ENCODE data around the gene SMYD2.

The SMYD2 gene

DNA sequence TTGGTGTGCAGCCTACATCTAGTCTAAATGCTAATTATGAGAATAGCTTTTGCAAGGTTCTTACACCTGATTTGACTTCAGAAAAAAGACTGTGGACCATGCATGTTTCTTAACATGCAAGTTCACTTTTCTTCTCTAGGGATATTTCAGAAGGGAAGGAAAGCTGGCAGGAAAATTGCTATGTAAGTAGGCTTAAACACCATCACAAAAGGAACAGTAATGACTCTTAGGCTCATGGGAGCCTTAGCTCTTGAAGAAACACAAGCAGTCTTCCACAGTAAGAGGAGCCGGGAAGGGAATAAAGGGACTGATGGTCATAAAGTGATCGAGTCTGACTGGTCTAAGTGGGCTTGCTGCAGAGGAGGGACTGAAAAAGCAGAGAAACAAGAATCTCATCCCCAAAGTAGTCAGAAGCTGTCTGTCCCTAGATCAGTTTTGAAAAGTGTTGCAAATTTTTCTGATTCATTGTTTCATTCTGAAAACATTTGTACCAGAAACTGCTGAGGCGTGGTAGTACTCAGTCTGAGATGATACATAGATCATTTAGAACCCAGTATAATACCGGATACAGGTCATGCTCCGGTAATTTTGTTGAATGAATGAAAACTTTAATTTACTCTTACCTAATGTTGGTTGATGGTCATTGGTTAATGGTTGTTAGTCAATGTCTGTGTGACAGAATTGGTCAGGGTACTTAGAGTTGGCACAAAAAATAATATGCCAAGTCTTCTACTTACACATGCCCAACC, 40.9 kb downstream of the SMYD2 start:
- no peaks in the 10 kb centered on the region for H3K27me3 Mint-ChIP-seq
- no peak overlapping the region for H3K4me3 Mint-ChIP-seq
- H3K27ac Mint-ChIP-seq, result no peak overlapping the region
- DNase-seq (ENCODE audit: low spot score in 2 of 2) (no peak), ATAC-seq (ENCODE audit: low read depth) (no peak)
- peaks cover 9% of the 10 kb centered on the region for H3K4me1 Mint-ChIP-seq
- no peaks in the 10 kb centered on the region for H3K9me3 Mint-ChIP-seq
- peaks cover 15% of the 10 kb centered on the region for H3K36me3 Mint-ChIP-seq

DNA sequence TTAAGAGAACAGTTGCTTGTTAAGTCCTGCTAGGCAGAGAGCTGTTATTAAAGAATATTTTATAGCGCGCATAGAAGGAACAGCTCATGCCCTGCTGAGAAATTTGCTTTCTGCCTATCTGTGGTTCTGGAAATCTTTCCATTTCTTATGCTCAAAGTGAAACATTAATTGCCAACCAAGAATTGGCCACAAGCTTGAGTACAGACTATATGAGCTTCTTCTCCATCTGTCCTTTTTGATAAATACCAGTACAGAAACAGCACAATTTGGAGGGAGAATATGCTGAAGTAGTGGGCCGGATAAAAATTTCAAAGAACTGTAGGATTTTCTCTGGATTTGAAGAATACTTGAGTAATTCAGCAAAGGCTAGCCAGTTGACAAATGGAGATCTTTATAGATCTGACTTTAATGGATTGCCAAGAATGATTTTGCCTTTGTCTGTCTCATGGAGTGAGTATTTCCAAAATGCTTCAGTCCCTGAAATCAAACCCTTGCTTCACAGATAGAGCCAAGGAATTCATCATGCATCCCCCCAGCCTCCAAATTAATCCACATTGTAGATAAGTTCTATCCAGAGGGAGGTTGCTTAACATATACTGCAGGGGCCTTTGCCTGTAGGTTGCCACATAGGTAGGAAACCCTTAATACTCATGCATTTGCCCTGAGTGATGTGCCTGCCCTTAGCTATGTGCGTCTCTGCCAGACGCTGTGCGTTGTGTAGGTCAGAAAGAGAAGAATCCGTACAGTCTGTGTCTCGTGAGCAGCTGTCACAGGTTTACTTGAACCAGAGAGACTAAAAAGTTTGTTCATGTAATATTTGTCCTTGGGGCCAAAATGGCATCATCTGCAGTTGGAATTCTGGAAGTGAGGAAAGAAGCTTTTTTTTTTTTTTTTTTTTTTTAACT, 44.2 kb downstream of the SMYD2 start:
- DNase-seq (ENCODE audit: low spot score in 2 of 2), result no peak
- Mint-ChIP-seq H3K4me3 (no peak overlapping the region), H3K4me1 (peaks cover 9% of the 10 kb centered on the region), H3K36me3 (peaks cover 4% of the 10 kb centered on the region), H3K27me3 (no peaks in the 10 kb centered on the region), H3K9me3 (no peaks in the 10 kb centered on the region), H3K27ac (peak overlapping the region; percentile 31)
- no peak for ATAC-seq (ENCODE audit: low read depth)

DNA sequence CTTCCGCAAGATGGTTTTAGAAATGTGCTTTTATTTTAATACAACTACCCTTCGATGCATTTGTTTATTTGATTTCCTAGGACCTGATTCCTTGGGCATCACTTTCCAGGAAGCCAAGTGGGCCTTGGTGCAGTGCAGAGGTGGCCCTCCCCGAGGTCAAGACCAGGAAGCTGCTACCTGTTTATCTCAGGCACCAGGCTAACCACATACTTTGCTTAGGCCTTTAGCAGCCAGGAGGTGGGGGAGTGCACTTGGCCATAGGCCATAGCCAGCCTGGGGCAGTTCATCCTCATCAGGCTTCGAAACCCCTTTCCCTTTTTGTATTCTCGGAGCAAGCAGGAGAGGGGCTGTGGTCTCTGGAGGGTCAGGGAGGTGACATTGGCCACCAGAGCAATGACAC, 45.4 kb downstream of the SMYD2 start:
- Mint-ChIP-seq H3K36me3 (peaks cover 7% of the 10 kb centered on the region), H3K4me1 (peaks cover 8% of the 10 kb centered on the region), H3K27ac (no peak overlapping the region), H3K27me3 (no peaks in the 10 kb centered on the region), H3K9me3 (no peaks in the 10 kb centered on the region), H3K4me3 (no peak overlapping the region)
- no peak for DNase-seq (ENCODE audit: low spot score in 2 of 2)
- ATAC-seq (ENCODE audit: low read depth), result no peak

DNA sequence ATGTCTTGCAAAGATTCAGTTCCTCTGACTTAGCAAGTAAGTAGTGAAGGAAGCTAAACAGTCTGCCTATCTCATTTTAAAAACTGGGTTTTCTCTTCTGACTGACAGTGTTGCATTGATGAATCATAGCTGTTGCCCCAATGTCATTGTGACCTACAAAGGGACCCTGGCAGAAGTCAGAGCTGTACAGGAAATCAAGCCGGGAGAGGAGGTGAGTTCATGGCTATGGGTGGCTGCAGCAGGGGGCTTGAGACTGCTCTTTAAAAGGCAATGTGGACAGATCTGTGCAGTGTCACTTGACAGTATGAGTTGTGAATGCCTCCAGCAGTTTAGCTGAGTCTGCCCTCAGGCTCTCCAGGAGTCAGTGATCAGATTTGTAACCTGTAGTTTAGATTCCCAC, 46.6 kb downstream of the SMYD2 start:
- ATAC-seq (ENCODE audit: low read depth), result no peak
- Mint-ChIP-seq H3K36me3 (peaks cover 7% of the 10 kb centered on the region), H3K9me3 (no peaks in the 10 kb centered on the region), H3K27ac (no peak overlapping the region), H3K4me1 (peaks cover 2% of the 10 kb centered on the region), H3K4me3 (no peak overlapping the region), H3K27me3 (no peaks in the 10 kb centered on the region)
- no peak for DNase-seq (ENCODE audit: low spot score in 2 of 2)

DNA sequence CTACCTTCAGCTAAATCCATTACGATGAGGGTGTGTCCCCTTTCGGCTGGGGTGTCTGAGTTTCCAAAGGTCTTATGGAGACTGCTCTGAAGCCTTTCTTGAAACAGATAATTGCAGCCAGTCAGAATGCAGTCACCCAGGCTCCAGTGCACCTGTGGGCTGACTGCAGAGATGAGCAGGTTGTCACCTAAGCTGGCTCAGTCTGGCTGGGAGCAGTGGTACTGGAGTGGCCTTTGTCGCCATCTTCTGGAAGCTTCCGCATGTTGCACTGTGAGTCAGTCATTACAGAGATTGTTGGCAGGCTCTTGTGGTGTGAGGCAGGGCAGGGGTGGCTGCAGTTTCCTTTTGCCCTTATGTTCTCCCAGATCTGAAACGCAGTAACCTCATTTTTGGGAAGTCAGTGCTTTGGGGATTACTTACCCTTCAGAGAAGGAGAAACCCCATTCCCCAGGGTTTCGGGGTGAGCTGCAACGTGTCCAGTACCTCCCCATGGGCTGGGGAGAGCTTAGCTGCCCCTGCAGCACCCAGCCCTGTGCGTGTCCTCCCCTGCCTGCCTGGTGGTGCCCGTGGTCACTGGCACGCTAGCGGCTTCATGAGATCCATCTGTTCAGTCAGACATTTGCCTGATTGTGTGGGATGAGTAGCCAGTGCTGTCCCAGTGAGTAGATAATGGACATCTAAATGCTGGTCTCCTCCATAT, 48.0 kb downstream of the SMYD2 start:
- ATAC-seq (ENCODE audit: low read depth) (peak; percentile 93), DNase-seq (ENCODE audit: low spot score in 2 of 2) (peak; percentile 63 to 70)
- no peak overlapping the region for H3K4me3 Mint-ChIP-seq
- peaks cover 7% of the 10 kb centered on the region for H3K36me3 Mint-ChIP-seq
- no peak overlapping the region for H3K27ac Mint-ChIP-seq
- no peaks in the 10 kb centered on the region for H3K9me3 Mint-ChIP-seq
- H3K27me3 Mint-ChIP-seq, result no peaks in the 10 kb centered on the region
- peaks cover 2% of the 10 kb centered on the region for H3K4me1 Mint-ChIP-seq

DNA sequence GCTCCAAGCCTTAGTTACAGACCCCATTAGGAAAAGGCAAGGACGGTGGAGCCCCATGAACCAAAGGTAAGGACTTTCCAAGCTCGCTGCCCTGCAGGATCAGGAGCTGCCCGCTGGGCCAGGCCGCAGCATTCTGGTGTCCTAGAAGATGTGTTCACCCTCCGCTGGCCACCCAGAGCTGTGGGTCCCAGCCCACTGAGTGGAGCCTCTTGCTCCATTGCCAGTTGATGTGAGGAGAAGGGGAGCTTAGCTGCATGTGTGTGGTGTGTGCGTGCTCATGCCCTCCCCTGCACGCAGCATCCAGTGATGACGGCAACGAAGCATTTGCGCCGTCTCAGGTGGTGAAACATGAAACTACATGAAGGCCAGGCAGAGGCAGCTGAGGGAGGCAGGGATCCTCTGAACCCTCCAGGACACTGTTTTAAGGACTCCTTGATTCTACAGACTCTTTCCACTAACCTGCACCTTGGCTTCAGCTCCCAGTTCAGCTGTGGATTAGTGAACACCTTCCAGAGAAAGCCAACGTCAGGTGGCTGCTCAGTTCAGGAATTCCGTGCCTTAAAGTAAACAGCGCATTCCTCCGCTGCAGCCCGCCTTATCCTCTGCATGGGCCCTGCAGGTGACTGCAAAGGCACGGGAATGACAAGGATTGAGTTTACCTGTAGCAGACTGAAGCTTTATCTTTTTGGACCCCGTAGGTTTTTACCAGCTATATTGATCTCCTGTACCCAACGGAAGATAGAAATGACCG, 48.7 kb downstream of the SMYD2 start:
- ATAC-seq (ENCODE audit: low read depth), result no peak
- peaks cover 10% of the 10 kb centered on the region for H3K36me3 Mint-ChIP-seq
- H3K27me3 Mint-ChIP-seq, result no peaks in the 10 kb centered on the region
- no peak overlapping the region for H3K27ac Mint-ChIP-seq
- peaks cover 2% of the 10 kb centered on the region for H3K4me1 Mint-ChIP-seq
- H3K4me3 Mint-ChIP-seq, result no peak overlapping the region
- H3K9me3 Mint-ChIP-seq, result no peaks in the 10 kb centered on the region
- no peak for DNase-seq (ENCODE audit: low spot score in 2 of 2)

DNA sequence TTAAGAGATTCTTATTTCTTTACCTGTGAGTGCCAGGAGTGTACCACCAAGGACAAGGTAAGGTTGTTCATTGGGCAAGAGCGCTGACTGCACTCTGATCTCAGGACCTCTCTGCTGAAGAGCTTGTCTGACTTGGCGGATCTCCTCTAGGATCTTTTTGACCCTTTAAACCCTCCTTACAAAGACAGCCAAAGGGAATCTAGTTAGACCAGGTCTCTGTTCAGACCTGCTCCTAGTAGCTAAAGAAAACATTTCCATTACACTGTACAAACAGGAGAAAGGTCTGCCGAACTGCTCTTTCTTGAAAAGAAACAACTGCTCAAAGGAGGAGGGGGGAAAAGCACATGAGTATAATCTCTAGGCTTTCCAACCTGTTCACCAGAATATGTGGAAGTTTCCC, 49.3 kb downstream of the SMYD2 start:
- Mint-ChIP-seq H3K27me3 (no peaks in the 10 kb centered on the region), H3K36me3 (peaks cover 9% of the 10 kb centered on the region), H3K4me3 (no peak overlapping the region), H3K4me1 (peaks cover 2% of the 10 kb centered on the region), H3K27ac (no peak overlapping the region), H3K9me3 (no peaks in the 10 kb centered on the region)
- ATAC-seq (ENCODE audit: low read depth), result no peak
- DNase-seq (ENCODE audit: low spot score in 2 of 2), result no peak

DNA sequence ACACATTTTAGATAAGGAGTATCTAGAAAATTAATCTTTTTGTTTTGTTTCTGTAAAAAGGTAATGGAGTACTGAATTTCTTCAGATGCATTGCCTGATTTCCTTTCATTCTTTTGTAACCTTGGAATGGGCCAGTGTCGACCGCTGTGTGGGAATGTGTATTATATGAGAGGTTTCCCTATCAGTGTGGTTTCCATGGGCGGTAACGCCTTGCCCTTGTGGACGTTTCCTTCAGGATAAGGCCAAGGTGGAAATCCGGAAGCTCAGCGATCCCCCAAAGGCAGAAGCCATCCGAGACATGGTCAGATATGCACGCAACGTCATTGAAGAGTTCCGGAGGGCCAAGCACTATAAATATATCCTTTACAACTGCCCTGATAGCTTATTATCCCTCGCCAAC, 49.8 kb downstream of the SMYD2 start:
- H3K36me3 Mint-ChIP-seq, result peaks cover 6% of the 10 kb centered on the region
- H3K27ac Mint-ChIP-seq, result no peak overlapping the region
- H3K9me3 Mint-ChIP-seq, result no peaks in the 10 kb centered on the region
- ATAC-seq (ENCODE audit: low read depth), result no peak
- peaks cover 2% of the 10 kb centered on the region for H3K4me1 Mint-ChIP-seq
- H3K27me3 Mint-ChIP-seq, result no peaks in the 10 kb centered on the region
- no peak for DNase-seq (ENCODE audit: low spot score in 2 of 2)
- H3K4me3 Mint-ChIP-seq, result no peak overlapping the region

DNA sequence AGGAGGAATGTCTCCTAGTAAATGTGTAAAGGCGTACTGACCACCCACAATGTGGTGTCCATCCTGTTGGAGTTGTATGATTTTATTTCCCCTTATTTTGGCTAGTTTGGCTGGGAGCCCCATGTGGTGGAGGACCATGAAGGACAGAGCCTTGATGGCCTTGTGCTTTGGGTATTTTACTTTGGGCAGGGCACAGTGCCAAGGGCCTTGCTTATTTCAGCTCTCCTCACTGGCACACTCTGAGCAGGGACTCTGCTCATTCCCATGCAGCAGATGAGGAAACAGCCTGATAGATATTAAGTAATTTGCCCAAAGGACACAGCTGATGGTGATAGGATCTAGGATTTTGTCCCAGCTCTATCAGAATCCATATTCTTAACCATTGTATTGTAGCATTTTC, 50.2 kb downstream of the SMYD2 start:
- ATAC-seq (ENCODE audit: low read depth) (no peak), DNase-seq (ENCODE audit: low spot score in 2 of 2) (no peak)
- Mint-ChIP-seq H3K4me3 (no peak overlapping the region), H3K4me1 (peaks cover 2% of the 10 kb centered on the region), H3K36me3 (peaks cover 6% of the 10 kb centered on the region), H3K27ac (no peak overlapping the region), H3K9me3 (no peaks in the 10 kb centered on the region), H3K27me3 (no peaks in the 10 kb centered on the region)

DNA sequence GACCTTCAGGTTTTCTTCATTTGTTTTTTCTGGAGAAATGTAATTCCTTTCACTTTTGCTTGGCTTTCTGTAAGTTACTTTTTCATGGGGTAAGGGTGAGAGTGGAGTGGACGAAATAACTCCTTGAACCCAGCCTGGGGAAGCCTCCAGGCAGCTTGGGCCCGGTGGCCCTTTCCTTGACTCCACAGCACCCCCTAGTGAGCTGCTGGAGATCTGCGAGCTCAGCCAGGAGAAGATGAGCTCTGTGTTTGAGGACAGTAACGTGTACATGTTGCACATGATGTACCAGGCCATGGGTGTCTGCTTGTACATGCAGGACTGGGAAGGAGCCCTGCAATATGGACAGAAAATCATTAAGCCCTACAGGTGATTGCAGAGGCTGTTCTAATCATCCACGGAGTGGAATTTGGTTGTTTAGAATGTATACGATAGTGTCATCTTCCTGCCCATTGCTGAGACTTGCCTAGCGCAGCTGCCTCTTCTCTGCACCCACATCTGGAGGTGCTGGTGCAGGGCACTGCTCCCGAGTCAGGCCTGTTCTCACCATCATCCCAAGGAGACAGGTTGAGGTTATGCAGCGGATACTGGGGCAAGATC, 51.0 kb downstream of the SMYD2 start:
- DNase-seq (ENCODE audit: low spot score in 2 of 2) (peak; percentile 28 to 54), ATAC-seq (ENCODE audit: low read depth) (no peak)
- H3K36me3 Mint-ChIP-seq, result peaks cover 9% of the 10 kb centered on the region
- H3K27me3 Mint-ChIP-seq, result no peaks in the 10 kb centered on the region
- no peak overlapping the region for H3K4me3 Mint-ChIP-seq
- H3K9me3 Mint-ChIP-seq, result no peaks in the 10 kb centered on the region
- H3K4me1 Mint-ChIP-seq, result no peaks in the 10 kb centered on the region
- H3K27ac Mint-ChIP-seq, result no peak overlapping the region

DNA sequence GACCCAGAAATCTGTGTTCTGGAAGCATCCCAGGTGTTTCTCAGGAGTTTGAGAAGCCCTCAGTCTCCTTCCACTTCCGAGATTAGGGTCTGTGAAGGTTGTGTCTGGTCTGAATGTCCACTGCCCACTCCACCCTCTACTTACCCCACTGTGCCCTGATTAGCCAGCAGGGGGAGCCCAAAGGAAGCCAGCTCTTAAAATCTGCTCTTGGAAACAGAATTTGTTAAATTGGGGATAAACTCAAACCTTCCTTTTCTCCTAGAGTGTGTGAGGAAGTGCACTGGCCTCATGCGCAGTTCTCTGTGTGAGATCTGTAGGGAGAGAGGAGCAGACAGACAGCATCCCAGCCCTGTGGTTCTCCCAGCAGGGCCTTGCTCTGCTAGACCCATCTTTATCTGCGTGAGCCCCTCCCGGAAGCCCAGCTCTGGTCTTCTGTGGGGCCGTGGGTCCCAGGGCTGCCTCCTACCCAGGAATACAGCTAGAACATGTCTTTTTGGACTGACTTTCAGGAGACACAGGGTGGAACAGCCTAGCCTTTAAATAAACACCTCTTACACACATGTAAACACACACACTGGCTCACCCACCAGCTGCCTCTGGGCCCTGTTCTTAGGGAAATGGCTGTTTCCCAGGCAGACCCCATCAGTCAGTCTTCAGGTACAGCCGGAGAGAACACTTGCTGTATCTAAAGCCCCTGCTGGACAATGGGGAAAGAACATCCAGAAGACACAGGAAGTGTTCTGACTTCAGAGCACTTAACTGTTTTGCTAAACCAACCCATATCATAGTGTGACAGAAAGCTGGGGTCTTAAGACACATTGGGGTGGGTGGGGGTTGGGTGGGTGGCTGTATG, 52.2 kb downstream of the SMYD2 start:
- Mint-ChIP-seq H3K36me3 (peaks cover 18% of the 10 kb centered on the region), H3K27ac (no peak overlapping the region), H3K9me3 (no peaks in the 10 kb centered on the region), H3K27me3 (no peaks in the 10 kb centered on the region), H3K4me3 (no peak overlapping the region), H3K4me1 (no peaks in the 10 kb centered on the region)
- peak in 1 of 2 donors; percentile 7 for DNase-seq (ENCODE audit: low spot score in 2 of 2)
- no peak for ATAC-seq (ENCODE audit: low read depth)

DNA sequence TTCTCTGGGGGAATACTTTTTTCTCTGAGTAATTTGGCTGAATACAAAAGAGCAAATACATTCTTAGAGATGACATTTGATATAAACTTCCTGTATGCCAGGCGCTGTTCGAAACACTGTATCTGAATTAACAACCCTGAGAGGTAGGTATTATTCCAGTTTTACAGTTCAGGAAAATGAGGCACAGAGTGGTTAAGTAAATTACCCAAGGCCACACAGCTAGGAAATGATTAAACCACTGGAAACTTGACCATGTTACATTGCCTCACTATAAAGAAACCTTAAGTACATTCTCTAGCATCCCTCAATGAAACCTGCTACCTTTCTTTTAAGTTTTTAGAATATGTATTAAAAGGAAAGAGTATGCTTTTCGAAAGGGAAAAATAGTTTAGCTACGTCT, 54.6 kb downstream of the SMYD2 start:
- H3K27me3 Mint-ChIP-seq, result no peaks in the 10 kb centered on the region
- peaks cover 21% of the 10 kb centered on the region for H3K36me3 Mint-ChIP-seq
- no peaks in the 10 kb centered on the region for H3K4me1 Mint-ChIP-seq
- H3K4me3 Mint-ChIP-seq, result no peak overlapping the region
- H3K9me3 Mint-ChIP-seq, result no peaks in the 10 kb centered on the region
- DNase-seq (ENCODE audit: low spot score in 2 of 2) (no peak), ATAC-seq (ENCODE audit: low read depth) (no peak)
- no peak overlapping the region for H3K27ac Mint-ChIP-seq

DNA sequence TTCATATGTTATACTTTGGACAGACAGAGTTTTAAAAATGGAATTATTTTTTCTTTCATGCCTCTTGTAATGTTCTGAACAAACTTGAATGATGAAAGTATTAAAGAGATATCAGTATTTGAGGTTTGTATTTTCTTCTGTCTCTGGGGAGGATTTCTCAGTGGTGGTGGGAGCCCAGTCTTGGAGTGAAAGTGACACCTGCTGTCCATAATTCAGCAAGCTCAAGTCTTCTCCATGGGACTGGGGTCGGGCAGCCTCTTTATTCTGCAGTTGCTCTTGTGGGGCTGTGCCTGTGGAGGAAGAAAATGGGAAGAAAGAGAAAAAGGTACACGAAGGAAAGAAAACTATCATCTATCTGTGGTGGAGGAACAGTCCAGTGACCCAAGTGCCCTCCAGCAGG, 56.1 kb downstream of the SMYD2 start:
- no peaks in the 10 kb centered on the region for H3K4me1 Mint-ChIP-seq
- ATAC-seq (ENCODE audit: low read depth) (no peak), DNase-seq (ENCODE audit: low spot score in 2 of 2) (no peak)
- no peaks in the 10 kb centered on the region for H3K9me3 Mint-ChIP-seq
- peaks cover 22% of the 10 kb centered on the region for H3K36me3 Mint-ChIP-seq
- no peak overlapping the region for H3K4me3 Mint-ChIP-seq
- H3K27me3 Mint-ChIP-seq, result no peaks in the 10 kb centered on the region
- H3K27ac Mint-ChIP-seq, result no peak overlapping the region
